Measurements from ENCODE around the gene EIF3K.

Gene EIF3K

GRCh38 chr19:38665950-38666662, 47.1 kb downstream of the EIF3K start:
- no peak for DNase-seq (ENCODE audit: low read depth)

GRCh38 chr19:38666663-38667511, 47.9 kb downstream of the EIF3K start:
- DNase-seq (ENCODE audit: low read depth): no peak

- no peak for DNase-seq (ENCODE audit: low read depth)
Measured at GRCh38 chr19:38667661-38668171, 48.7 kb downstream of the EIF3K start.

GRCh38 chr19:38669552-38669951, 50.6 kb downstream of the EIF3K start:
- DNase-seq (ENCODE audit: low read depth): no peak

- no peak for DNase-seq (ENCODE audit: low read depth)
Measured at GRCh38 chr19:38670921-38671398, 52.0 kb downstream of the EIF3K start.

GRCh38 chr19:38671654-38672053, 52.7 kb downstream of the EIF3K start:
- DNase-seq (ENCODE audit: low read depth): no peak

GRCh38 chr19:38673030-38673429, 54.0 kb downstream of the EIF3K start:
- no peak for DNase-seq (ENCODE audit: low read depth)

- no peak for DNase-seq (ENCODE audit: low read depth)
Measured at GRCh38 chr19:38674388-38675171, 55.6 kb downstream of the EIF3K start.

GRCh38 chr19:38675611-38676010, 56.6 kb downstream of the EIF3K start:
- no peak for DNase-seq (ENCODE audit: low read depth)

- no peak for DNase-seq (ENCODE audit: low read depth)
Measured at GRCh38 chr19:38676023-38676877, 57.3 kb downstream of the EIF3K start.

GRCh38 chr19:38676878-38677646, 58.1 kb downstream of the EIF3K start:
- no peak for DNase-seq (ENCODE audit: low read depth)

GRCh38 chr19:38678217-38678890, 59.4 kb downstream of the EIF3K start:
- no peak for DNase-seq (ENCODE audit: low read depth)

GRCh38 chr19:38678891-38679494, 60.0 kb downstream of the EIF3K start:
- no peak for DNase-seq (ENCODE audit: low read depth)

GRCh38 chr19:38679839-38680238, 60.9 kb downstream of the EIF3K start:
- no peak for DNase-seq (ENCODE audit: low read depth)

GRCh38 chr19:38682195-38682867, 63.3 kb downstream of the EIF3K start:
- no peak for DNase-seq (ENCODE audit: low read depth)

- DNase-seq (ENCODE audit: low read depth): no peak
Measured at GRCh38 chr19:38682872-38683392, 63.9 kb downstream of the EIF3K start.

GRCh38 chr19:38683393-38684077, 64.5 kb downstream of the EIF3K start:
- peak; percentile 41 for DNase-seq (ENCODE audit: low read depth)

Data from activated T-helper 1 cell treated with Interleukin-2 at 50 U/mL for 16 hours (primary cell).